ENCODE measurements around the gene MAP1S.
A peak's percentile ranks its signal among the peaks of the same experiment; 100 is the strongest.

Gene MAP1S

DNA sequence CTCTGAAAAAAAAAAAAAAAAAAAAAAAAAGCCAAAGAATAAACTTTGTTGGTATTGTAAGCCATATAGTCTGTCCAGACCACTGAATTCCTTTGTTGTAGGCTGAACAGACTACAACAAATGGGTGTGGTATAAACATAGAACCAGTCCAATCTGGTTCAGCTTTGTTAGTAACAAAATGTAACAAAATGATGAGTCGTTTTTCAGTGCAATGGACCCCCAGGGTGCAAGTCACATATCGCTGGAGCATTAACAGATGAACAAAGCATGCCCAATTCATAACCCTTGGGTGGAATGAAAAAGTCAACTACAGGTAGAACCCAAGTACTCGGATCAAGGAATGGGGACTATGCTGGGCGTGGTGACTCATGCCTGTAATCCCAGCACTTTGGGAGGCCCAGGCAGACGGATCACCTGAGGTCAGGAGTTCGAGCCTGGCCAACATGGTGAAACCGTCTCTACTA, 18.4 kb downstream of the MAP1S start:
- ATAC-seq (ENCODE audit: low read depth) (no peak), DNase-seq (ENCODE audit: low spot score in 2 of 2) (no peak)
- peaks cover 5% of the 10 kb centered on the region for H3K36me3 Mint-ChIP-seq
- no peaks in the 10 kb centered on the region for H3K27me3 Mint-ChIP-seq
- H3K4me1 Mint-ChIP-seq: peaks cover 20% of the 10 kb centered on the region
- H3K4me3 Mint-ChIP-seq: no peak overlapping the region
- H3K9me3 Mint-ChIP-seq: no peaks in the 10 kb centered on the region
- no peak overlapping the region for H3K27ac Mint-ChIP-seq

DNA sequence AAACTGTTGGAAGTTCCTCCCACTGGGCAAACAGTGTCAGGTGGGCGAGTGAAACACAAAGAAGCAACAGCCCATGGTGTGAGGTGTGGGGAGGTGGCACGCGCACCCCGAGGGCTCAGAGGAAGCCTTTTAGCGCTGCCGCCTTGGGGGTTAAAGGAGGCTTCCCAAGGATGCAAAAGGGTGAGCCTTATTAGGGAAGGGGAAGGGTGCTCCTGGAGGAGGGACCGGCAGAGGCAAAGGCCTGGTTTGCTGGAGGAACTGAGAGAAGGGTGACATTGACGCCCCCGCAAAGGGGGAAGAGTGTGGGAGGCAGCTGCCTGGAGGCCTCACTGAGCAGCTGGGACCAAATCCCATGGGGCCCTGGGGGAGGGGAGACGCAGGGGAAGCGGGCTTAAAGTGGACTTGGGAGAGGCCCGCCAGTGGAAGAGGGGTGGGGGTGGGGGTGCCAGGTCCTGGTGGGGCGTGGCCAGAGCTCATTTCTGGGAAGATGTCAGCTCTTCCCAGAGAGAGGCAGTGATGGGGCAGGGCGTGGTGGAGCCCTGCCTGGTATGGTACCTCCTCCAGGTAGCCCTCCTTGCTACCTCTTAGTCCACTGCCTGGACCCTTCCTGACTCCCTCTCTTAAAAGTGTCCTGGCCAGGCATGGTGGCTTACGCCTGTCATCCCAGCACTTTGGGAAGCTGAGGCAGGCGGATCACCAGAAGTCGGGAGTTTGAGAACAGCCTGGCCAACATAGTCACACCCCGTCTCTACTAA, 20.0 kb downstream of the MAP1S start:
- no peaks in the 10 kb centered on the region for H3K27me3 Mint-ChIP-seq
- peaks cover 22% of the 10 kb centered on the region for H3K4me1 Mint-ChIP-seq
- peak in 1 of 2 donors; percentile 49 for DNase-seq (ENCODE audit: low spot score in 2 of 2)
- peak; percentile 80 for ATAC-seq (ENCODE audit: low read depth)
- no peaks in the 10 kb centered on the region for H3K9me3 Mint-ChIP-seq
- H3K4me3 Mint-ChIP-seq: peak overlapping the region; percentile 55
- H3K36me3 Mint-ChIP-seq: peaks cover 5% of the 10 kb centered on the region
- H3K27ac Mint-ChIP-seq: peak overlapping the region; percentile 73

DNA sequence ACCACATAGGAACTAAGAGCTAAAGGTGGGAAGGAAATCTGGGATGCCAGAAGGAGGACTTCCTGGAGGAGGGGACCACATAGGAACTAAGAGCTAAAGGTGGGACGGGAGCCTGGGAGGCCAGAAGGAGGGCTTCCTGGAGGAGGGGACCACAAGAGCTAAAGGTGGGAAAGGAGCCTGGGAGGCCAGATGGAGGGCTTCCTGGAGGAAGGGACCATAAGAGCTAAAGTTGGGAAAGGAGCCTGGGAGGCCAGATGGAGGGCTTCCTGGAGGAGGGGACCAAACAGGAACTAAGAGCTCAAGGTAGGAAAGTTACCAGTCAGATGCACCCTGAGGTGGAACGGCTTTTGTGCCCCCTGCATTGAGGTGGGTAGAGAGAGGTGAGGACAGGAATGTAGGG, 22.2 kb downstream of the MAP1S start:
- Mint-ChIP-seq H3K9me3 (no peaks in the 10 kb centered on the region), H3K4me1 (peaks cover 27% of the 10 kb centered on the region), H3K36me3 (no peaks in the 10 kb centered on the region), H3K4me3 (no peak overlapping the region), H3K27me3 (no peaks in the 10 kb centered on the region), H3K27ac (peak overlapping the region; percentile 23)
- no peak for ATAC-seq (ENCODE audit: low read depth)
- no peak for DNase-seq (ENCODE audit: low spot score in 2 of 2)

- H3K4me3 Mint-ChIP-seq: no peak overlapping the region
- peak overlapping the region; percentile 79 for H3K27ac Mint-ChIP-seq
- H3K9me3 Mint-ChIP-seq: no peaks in the 10 kb centered on the region
- no peaks in the 10 kb centered on the region for H3K36me3 Mint-ChIP-seq
- DNase-seq (ENCODE audit: low spot score in 2 of 2): no peak
- no peak for ATAC-seq (ENCODE audit: low read depth)
- H3K4me1 Mint-ChIP-seq: peaks cover 29% of the 10 kb centered on the region
- H3K27me3 Mint-ChIP-seq: no peaks in the 10 kb centered on the region
Observed at GRCh38 chr19:17743874-17744580, 24.7 kb downstream of the MAP1S start.

DNA sequence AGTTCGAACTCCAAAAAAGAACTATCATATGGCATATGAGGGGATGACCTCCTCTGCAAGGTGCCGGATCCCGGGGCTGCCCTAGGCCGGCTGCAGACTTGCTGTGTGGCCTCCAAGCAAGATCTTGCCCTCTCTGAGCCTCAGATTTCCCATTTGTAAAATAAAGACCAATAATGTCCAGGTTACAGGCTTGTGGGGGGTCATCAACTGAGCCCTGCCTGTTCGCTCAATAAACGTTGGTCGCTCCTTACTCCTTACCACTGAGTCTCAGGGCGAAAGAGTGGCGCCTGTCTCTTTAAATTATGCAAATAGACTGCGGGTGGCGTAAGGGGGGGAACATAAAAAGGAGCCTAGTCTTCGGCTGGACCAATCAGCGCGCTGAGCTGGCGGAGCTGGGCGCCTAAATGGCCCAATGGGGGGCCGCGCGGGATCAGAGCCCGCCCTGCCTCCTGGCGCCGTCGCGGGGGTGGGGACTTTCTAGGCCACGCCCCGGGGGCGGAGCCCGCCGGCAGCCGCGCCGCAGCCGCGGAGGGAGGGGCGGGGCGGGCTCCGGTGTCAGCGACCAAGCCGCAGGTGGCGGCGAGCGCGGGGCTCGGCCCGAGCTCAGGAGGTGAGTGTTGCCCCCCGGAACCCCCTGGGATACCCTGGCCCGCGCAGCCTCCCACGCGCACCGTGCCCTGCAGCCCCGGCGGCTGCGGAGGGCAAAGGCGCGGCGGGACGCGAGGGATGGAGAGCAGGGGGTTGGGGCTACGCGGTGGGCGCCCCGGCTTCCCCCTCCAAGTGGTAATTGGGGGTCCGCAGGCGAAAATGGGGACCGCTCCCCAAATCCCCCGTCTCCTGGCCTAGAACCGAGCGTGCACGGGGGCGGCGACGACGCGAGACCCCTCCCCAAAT, 28.2 kb downstream of the MAP1S start:
- Mint-ChIP-seq H3K4me1 (peaks cover 32% of the 10 kb centered on the region), H3K4me3 (peak overlapping the region; percentile 96), H3K9me3 (no peaks in the 10 kb centered on the region)

GRCh38 chr19:17748884-17749638, 29.8 kb downstream of the MAP1S start:
- H3K27me3 Mint-ChIP-seq: no peaks in the 10 kb centered on the region
- ATAC-seq (ENCODE audit: low read depth) (no peak), DNase-seq (ENCODE audit: low spot score in 2 of 2) (no peak)
- H3K4me3 Mint-ChIP-seq: peak overlapping the region; percentile 96
- H3K27ac Mint-ChIP-seq: peak overlapping the region; percentile 72
- H3K9me3 Mint-ChIP-seq: no peaks in the 10 kb centered on the region
- H3K4me1 Mint-ChIP-seq: peaks cover 35% of the 10 kb centered on the region
- H3K36me3 Mint-ChIP-seq: no peaks in the 10 kb centered on the region

More for the DNA sequence above, 28.2 kb downstream of the MAP1S start:
- peak; percentile 97 for DNase-seq (ENCODE audit: low spot score in 2 of 2)
- Mint-ChIP-seq H3K27ac (peak overlapping the region; percentile 75), H3K36me3 (no peaks in the 10 kb centered on the region), H3K27me3 (no peaks in the 10 kb centered on the region)
- ATAC-seq (ENCODE audit: low read depth): peak; percentile 82

DNA sequence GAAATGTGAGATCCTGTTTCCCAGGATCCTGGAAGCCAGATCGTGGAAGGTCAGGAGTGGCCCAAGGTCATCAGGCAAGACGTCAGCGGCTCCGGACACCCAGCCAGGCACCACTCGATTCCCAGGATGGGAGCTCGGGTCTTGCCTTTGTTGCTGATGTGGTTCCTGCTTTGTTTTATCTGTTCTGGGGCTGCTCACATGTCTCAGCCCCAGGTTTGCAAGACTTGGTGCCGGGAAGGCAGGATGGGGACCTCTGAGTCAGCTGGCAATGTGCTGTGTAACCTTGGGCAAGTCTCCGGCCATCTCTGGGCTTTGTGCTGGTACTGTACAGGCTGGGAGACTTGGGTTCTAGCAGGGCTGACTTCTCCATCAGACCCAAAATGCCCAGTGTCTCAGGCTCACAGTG, 30.6 kb downstream of the MAP1S start:
- ATAC-seq (ENCODE audit: low read depth): no peak
- no peaks in the 10 kb centered on the region for H3K9me3 Mint-ChIP-seq
- H3K27me3 Mint-ChIP-seq: no peaks in the 10 kb centered on the region
- H3K36me3 Mint-ChIP-seq: peaks cover 2% of the 10 kb centered on the region
- H3K4me1 Mint-ChIP-seq: peaks cover 42% of the 10 kb centered on the region
- H3K4me3 Mint-ChIP-seq: peak overlapping the region; percentile 96
- no peak for DNase-seq (ENCODE audit: low spot score in 2 of 2)
- H3K27ac Mint-ChIP-seq: peak overlapping the region; percentile 97

DNA sequence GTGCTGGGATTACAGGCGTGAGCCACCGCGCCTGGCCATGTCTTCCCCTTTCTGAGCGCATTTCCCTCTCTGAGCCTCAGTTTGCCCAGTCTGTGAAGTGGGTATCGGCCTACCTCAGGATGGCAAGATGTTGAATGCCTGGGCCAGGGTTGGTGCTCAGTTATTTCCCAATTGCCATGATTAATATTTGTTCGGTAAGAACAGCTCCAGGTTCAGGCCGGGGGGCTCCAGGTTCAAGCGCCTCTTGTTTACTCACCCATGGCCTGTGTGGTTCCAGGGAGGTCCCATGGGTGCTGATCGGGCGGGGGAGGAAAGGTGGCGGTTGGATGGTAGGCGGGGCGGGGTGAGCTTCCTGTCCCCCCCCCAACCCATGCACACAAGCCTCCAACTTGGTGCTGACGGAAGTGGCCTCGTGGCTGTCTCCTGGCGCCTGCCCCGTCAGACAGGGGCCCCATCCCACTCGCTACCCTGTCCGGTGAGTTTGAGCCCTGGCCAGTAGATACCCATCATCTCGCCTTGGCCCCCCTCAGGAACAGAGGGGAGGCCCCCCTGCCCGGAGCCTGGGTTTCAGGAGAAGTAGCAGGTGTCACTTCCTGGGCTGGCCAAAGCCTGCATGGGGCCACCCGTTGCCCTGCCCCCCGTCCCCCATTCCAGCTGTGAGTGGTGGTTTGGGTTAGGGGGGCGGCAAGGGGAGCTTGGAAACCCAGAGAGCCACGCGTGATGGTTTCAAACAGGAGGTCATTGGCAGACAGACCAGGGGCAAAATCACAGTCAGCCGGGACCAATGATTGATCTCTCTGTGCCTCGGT, 32.0 kb downstream of the MAP1S start, which contains the start of gene FCHO1:
Gene FCHO1, plus strand, starts transcription at position 375 of the 809 bp plus-strand sequence. CDS start 3,688 bp downstream, outside the sequence.
- H3K4me3 Mint-ChIP-seq: peak within 1 kb of the TSS; percentile 96
- no peaks in the 10 kb centered on the region for H3K9me3 Mint-ChIP-seq
- peak; percentile 67 for ATAC-seq (ENCODE audit: low read depth)
- H3K4me1 Mint-ChIP-seq: peaks cover 51% of the 10 kb centered on the region
- H3K36me3 Mint-ChIP-seq: peaks cover 4% of the 10 kb centered on the region
- no peaks in the 10 kb centered on the region for H3K27me3 Mint-ChIP-seq
- H3K27ac Mint-ChIP-seq: peak within 1 kb of the TSS; percentile 97
- peak; percentile 70 to 85 for DNase-seq (ENCODE audit: low spot score in 2 of 2)

DNA sequence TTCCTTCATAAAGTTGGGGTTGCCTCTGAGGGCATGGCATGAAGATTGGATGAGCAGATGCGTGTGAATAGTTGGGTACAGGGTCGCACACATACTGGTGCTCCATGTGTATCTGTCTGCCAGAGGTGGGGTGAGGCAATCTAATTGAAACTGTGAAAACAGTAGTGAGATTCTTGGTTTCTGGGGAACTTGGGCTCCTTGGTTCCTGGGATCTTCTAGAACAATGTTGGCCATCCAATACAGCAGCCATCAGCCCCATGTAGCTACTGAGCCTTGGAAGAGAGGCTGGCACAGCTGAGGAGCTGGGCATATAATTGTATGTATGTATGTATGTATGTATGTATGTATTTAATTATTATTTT, 32.6 kb downstream of the MAP1S start:
- ATAC-seq (ENCODE audit: low read depth) (no peak), DNase-seq (ENCODE audit: low spot score in 2 of 2) (no peak)
- Mint-ChIP-seq H3K27ac (peak overlapping the region; percentile 97), H3K27me3 (no peaks in the 10 kb centered on the region), H3K4me3 (peak overlapping the region; percentile 96), H3K9me3 (no peaks in the 10 kb centered on the region), H3K4me1 (peaks cover 51% of the 10 kb centered on the region), H3K36me3 (peaks cover 4% of the 10 kb centered on the region)

DNA sequence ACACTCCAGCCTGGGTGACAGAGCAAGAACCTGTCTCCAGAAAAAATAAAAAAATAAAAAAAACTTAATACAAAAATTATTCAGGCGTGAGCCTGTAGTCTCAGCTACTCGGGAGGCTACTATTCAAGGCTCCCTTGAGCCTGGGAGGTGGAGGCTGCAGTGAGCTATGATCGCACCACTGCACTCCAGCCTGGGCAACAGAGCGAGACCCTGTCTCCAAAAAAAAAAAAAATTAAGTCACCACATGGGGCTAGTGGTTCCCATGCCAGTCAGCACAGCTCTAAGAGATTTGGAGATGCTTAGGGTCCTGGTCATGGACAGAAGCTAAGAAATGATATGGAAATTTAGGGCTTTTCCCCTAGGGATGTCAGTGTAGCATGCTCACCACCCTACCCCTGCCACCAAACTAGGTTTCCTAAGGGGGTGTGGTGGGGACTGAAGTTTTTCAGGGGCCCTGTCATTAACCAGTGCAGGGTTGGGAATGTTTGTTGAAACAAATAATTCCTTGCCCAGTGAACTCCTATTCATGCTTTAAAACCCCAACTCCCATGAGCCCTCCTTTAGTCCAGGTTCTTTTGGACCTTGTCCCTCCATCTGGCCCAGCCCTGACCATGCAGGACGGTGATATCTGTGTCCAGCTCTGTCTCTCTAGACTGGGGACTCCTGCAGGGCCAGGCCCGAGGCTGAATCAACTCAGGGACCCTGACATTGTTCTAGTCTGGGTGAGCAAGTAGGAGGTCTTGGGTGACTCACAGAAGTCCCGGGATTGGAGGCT, 33.8 kb downstream of the MAP1S start:
- Mint-ChIP-seq H3K36me3 (peaks cover 8% of the 10 kb centered on the region), H3K9me3 (no peaks in the 10 kb centered on the region), H3K27ac (peak overlapping the region; percentile 17), H3K4me1 (peaks cover 52% of the 10 kb centered on the region), H3K27me3 (no peaks in the 10 kb centered on the region), H3K4me3 (peak overlapping the region; percentile 11)
- DNase-seq (ENCODE audit: low spot score in 2 of 2) (no peak), ATAC-seq (ENCODE audit: low read depth) (no peak)

GRCh38 chr19:17753976-17754375, 34.7 kb downstream of the MAP1S start:
- Mint-ChIP-seq H3K36me3 (peaks cover 12% of the 10 kb centered on the region), H3K4me3 (peak overlapping the region; percentile 12), H3K27ac (peak overlapping the region; percentile 87), H3K9me3 (no peaks in the 10 kb centered on the region), H3K4me1 (peaks cover 51% of the 10 kb centered on the region), H3K27me3 (no peaks in the 10 kb centered on the region)
- DNase-seq (ENCODE audit: low spot score in 2 of 2) (no peak), ATAC-seq (ENCODE audit: low read depth) (no peak)

Data from memory B cell (primary cell).